Measurements from ENCODE around the gene COL1A2.

COL1A2 gene

DNA sequence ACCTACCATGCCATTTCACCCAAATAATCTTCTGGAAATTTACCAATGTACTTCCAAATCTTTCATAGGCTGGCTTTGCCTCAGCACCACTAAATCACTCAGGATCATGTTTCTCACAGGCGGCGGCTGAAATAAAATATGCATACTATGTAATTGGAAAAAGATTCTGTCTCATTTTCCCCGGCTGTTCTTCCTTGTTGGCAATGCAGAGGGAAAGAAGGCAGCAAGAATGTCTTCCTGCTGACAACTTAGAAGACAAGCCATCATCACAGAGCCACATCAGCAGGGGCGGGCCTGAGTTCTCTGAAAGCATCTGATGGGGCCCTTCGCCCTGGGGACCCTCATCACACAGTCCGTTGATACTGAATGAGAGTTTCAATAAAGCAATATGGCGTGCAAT is 39.2 kb upstream of the COL1A2 start:
- Histone ChIP-seq H3K4me1 (ENCODE audit: insufficient read depth, low read length, poor library complexity, severe bottlenecking) (no peaks in the 10 kb centered on the region), H3K79me2 (ENCODE audit: insufficient read depth, low read length) (no peaks in the 10 kb centered on the region), H3K9me3 (ENCODE audit: insufficient read depth, low read depth, low read length) (no peaks in the 10 kb centered on the region), H3K9me2 (replicated peaks; ENCODE audit: low read depth, low read length) (no peaks in the 10 kb centered on the region), H3K4me3 (ENCODE audit: low read length, poor library complexity, severe bottlenecking) (no peak overlapping the region), H2AFZ (ENCODE audit: low read length) (no peak overlapping the region), H3F3A (ENCODE audit: low read depth) (no peaks in the 10 kb centered on the region), H4K20me1 (ENCODE audit: insufficient read depth, low read length, poor library complexity, severe bottlenecking) (no peaks in the 10 kb centered on the region), H3K36me3 (ENCODE audit: insufficient read depth, low read length) (no peaks in the 10 kb centered on the region), H3K27me3 (ENCODE audit: insufficient read depth, low read length, poor library complexity, severe bottlenecking) (no peaks in the 10 kb centered on the region), H3K4me2 (ENCODE audit: low read depth, low read length, poor library complexity, severe bottlenecking) (no peak overlapping the region), H3K9ac (ENCODE audit: low read depth, low read length, poor library complexity, severe bottlenecking) (no peak overlapping the region)
- TF ChIP-seq EZH2phosphoT487 (IDR thresholded peaks at IDR 0.05; ENCODE audit: borderline replicate concordance) = no peak
- TF ChIP-seq, protein P1, sequence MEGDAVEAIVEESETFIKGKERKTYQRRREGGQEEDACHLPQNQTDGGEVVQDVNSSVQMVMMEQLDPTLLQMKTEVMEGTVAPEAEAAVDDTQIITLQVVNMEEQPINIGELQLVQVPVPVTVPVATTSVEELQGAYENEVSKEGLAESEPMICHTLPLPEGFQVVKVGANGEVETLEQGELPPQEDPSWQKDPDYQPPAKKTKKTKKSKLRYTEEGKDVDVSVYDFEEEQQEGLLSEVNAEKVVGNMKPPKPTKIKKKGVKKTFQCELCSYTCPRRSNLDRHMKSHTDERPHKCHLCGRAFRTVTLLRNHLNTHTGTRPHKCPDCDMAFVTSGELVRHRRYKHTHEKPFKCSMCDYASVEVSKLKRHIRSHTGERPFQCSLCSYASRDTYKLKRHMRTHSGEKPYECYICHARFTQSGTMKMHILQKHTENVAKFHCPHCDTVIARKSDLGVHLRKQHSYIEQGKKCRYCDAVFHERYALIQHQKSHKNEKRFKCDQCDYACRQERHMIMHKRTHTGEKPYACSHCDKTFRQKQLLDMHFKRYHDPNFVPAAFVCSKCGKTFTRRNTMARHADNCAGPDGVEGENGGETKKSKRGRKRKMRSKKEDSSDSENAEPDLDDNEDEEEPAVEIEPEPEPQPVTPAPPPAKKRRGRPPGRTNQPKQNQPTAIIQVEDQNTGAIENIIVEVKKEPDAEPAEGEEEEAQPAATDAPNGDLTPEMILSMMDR (conservative IDR thresholded peaks at IDR 0.05; ENCODE audit: low read length) = no peak

DNA sequence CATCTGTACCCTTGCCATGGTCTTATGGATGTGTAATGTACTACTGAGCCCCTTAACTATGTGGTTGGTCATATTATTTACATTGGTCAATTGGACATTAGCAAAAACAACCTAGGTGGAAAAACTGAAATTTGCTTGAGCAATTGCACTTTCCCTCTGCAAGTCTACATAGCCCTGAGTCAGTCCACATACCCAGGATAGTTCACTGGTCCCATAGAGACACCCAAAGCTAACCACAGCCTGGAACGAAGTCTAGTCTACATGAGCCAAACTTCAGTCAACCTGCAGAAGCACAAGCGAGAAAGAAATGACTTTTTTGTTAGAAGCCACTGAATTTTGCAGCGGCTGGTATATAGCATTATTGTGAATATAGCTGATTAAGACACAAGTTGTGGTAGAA is 37.6 kb upstream of the COL1A2 start:
- no peak overlapping the region for H2AFZ ChIP-seq (ENCODE audit: low read length)
- no peaks in the 10 kb centered on the region for H3K9me2 ChIP-seq (replicated peaks; ENCODE audit: low read depth, low read length)
- no peak for TF ChIP-seq EZH2phosphoT487 (IDR thresholded peaks at IDR 0.05; ENCODE audit: borderline replicate concordance)
- TF ChIP-seq, protein P1 (conservative IDR thresholded peaks at IDR 0.05; ENCODE audit: low read length) = no peak
- no peak overlapping the region for H3K9ac ChIP-seq (ENCODE audit: low read depth, low read length, poor library complexity, severe bottlenecking)
- H3F3A ChIP-seq (ENCODE audit: low read depth) = no peaks in the 10 kb centered on the region
- no peaks in the 10 kb centered on the region for H3K4me1 ChIP-seq (ENCODE audit: insufficient read depth, low read length, poor library complexity, severe bottlenecking)
- H3K27me3 ChIP-seq (ENCODE audit: insufficient read depth, low read length, poor library complexity, severe bottlenecking) = no peaks in the 10 kb centered on the region
- H3K9me3 ChIP-seq (ENCODE audit: insufficient read depth, low read depth, low read length) = no peaks in the 10 kb centered on the region
- H3K4me3 ChIP-seq (ENCODE audit: low read length, poor library complexity, severe bottlenecking) = no peak overlapping the region
- H3K4me2 ChIP-seq (ENCODE audit: low read depth, low read length, poor library complexity, severe bottlenecking) = no peak overlapping the region
- no peaks in the 10 kb centered on the region for H4K20me1 ChIP-seq (ENCODE audit: insufficient read depth, low read length, poor library complexity, severe bottlenecking)
- no peaks in the 10 kb centered on the region for H3K36me3 ChIP-seq (ENCODE audit: insufficient read depth, low read length)
- H3K79me2 ChIP-seq (ENCODE audit: insufficient read depth, low read length) = no peaks in the 10 kb centered on the region

DNA sequence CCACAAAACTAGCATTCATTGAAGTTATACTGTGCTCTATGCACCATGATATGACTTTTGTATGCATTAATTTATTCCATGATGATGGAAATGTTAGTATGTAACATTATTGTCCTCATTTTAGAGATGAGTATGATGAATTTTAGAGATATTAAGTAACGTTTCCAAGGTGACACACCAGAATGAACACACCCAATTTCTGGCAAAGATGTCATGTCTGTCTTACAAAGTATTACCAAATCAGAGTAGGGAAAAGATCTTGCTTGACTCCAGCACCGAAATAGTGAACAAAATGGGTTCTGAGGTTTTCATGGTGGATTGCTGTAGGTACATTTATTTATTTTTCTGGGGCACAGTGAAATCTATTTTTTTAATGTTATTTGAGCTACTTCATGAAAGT is 33.8 kb upstream of the COL1A2 start:
- TF ChIP-seq, protein P1 (conservative IDR thresholded peaks at IDR 0.05; ENCODE audit: low read length) = no peak
- no peak for TF ChIP-seq EZH2phosphoT487 (IDR thresholded peaks at IDR 0.05; ENCODE audit: borderline replicate concordance)
- H3K4me3 ChIP-seq (ENCODE audit: low read length, poor library complexity, severe bottlenecking) = no peak overlapping the region

More for the DNA sequence above, 33.8 kb upstream of the COL1A2 start:
- Histone ChIP-seq H3K27me3 (ENCODE audit: insufficient read depth, low read length, poor library complexity, severe bottlenecking) (no peaks in the 10 kb centered on the region), H3K36me3 (ENCODE audit: insufficient read depth, low read length) (no peaks in the 10 kb centered on the region), H3K4me1 (ENCODE audit: insufficient read depth, low read length, poor library complexity, severe bottlenecking) (no peaks in the 10 kb centered on the region), H2AFZ (ENCODE audit: low read length) (no peak overlapping the region), H3K9me2 (replicated peaks; ENCODE audit: low read depth, low read length) (no peaks in the 10 kb centered on the region), H3K9me3 (ENCODE audit: insufficient read depth, low read depth, low read length) (no peaks in the 10 kb centered on the region), H3K79me2 (ENCODE audit: insufficient read depth, low read length) (no peaks in the 10 kb centered on the region), H3K9ac (ENCODE audit: low read depth, low read length, poor library complexity, severe bottlenecking) (no peak overlapping the region), H3K4me2 (ENCODE audit: low read depth, low read length, poor library complexity, severe bottlenecking) (no peak overlapping the region), H4K20me1 (ENCODE audit: insufficient read depth, low read length, poor library complexity, severe bottlenecking) (no peaks in the 10 kb centered on the region), H3F3A (ENCODE audit: low read depth) (no peaks in the 10 kb centered on the region)
